ENCODE results near the gene LYRM7. TPM values are rescaled to one million over a fixed set of nuclear protein-coding genes. Genes with fewer than 3 reads are reported as not detected.
A peak's percentile ranks its signal among the peaks of the same experiment; 100 is the strongest.

LYRM7 gene
- total RNA-seq, 4 donors from 2014 or later = 6.6 to 8.8 (median 7.9) TPM

- peak overlapping the region; percentile 31 to 86 (median 84) for H3K27ac ChIP-seq
- DNase-seq = no peak
Measured at GRCh38 chr5:131169810-131170539, 769 bp upstream of the LYRM7 start.

GRCh38 chr5:131171276-131171810 lies 599 bp downstream of the LYRM7 start:
- Histone ChIP-seq H3K9me3 (no peaks in the 10 kb centered on the region), H3K36me3 (no peaks in the 10 kb centered on the region), H3K27me3 (no peaks in the 10 kb centered on the region), H3K4me3 (peak overlapping the region; percentile 46 to 81 (median 68)), H3K4me1 (peaks cover 0 to 13% (median 0%) of the 10 kb centered on the region in 4 donors), H3K27ac (peak overlapping the region; percentile 66 to 86 (median 84))
- TF ChIP-seq CTCF (IDR thresholded peaks at IDR 0.05) (no peak), POLR2A (IDR thresholded peaks at IDR 0.05) (no peak)
- DNase-seq = no peak

More at GRCh38 chr5:131169810-131170539, 769 bp upstream of the LYRM7 start:
- TF ChIP-seq CTCF (IDR thresholded peaks at IDR 0.05) = no peak
- no peak for TF ChIP-seq POLR2A (IDR thresholded peaks at IDR 0.05)
- H3K4me1 ChIP-seq = peaks cover 0 to 19% (median 2%) of the 10 kb centered on the region in 4 donors
- no peaks in the 10 kb centered on the region for H3K27me3 ChIP-seq
- H3K9me3 ChIP-seq = no peaks in the 10 kb centered on the region
- H3K4me3 ChIP-seq = peak overlapping the region; percentile 46 to 81 (median 68)
- H3K36me3 ChIP-seq = no peaks in the 10 kb centered on the region

- no peaks in the 10 kb centered on the region for H3K4me1 ChIP-seq
- TF ChIP-seq CTCF (IDR thresholded peaks at IDR 0.05) (no peak), POLR2A (IDR thresholded peaks at IDR 0.05) (no peak)
- no peaks in the 10 kb centered on the region for H3K36me3 ChIP-seq
- no peak for DNase-seq
- no peaks in the 10 kb centered on the region for H3K9me3 ChIP-seq
- H3K4me3 ChIP-seq = no peak overlapping the region
- H3K27ac ChIP-seq = no peak overlapping the region
- H3K27me3 ChIP-seq = no peaks in the 10 kb centered on the region
Measured at GRCh38 chr5:131180407-131180806, 9.7 kb downstream of the LYRM7 start.

- H3K9me3 ChIP-seq = no peaks in the 10 kb centered on the region
- no peak overlapping the region for H3K27ac ChIP-seq
- no peak for TF ChIP-seq POLR2A (IDR thresholded peaks at IDR 0.05)
- no peak for TF ChIP-seq CTCF (IDR thresholded peaks at IDR 0.05)
- no peaks in the 10 kb centered on the region for H3K4me1 ChIP-seq
- peaks cover 0 to 4% (median 0%) of the 10 kb centered on the region in 3 donors for H3K36me3 ChIP-seq
- no peak for DNase-seq
- H3K4me3 ChIP-seq = no peak overlapping the region
- no peaks in the 10 kb centered on the region for H3K27me3 ChIP-seq
Measured at GRCh38 chr5:131182839-131183238, 12.1 kb downstream of the LYRM7 start.

GRCh38 chr5:131185523-131186104 lies 14.9 kb downstream of the LYRM7 start:
- H3K4me3 ChIP-seq = no peak overlapping the region
- DNase-seq = no peak

More at GRCh38 chr5:131185523-131186104, 14.9 kb downstream of the LYRM7 start:
- TF ChIP-seq POLR2A (IDR thresholded peaks at IDR 0.05) = no peak
- TF ChIP-seq CTCF (IDR thresholded peaks at IDR 0.05) = no peak
- H3K36me3 ChIP-seq = peaks cover 0 to 4% (median 0%) of the 10 kb centered on the region in 3 donors
- H3K27me3 ChIP-seq = no peaks in the 10 kb centered on the region
- H3K9me3 ChIP-seq = no peaks in the 10 kb centered on the region
- no peaks in the 10 kb centered on the region for H3K4me1 ChIP-seq
- no peak overlapping the region for H3K27ac ChIP-seq

Measured in Peyer's patch (tissue), 4 donors.